ENCODE measurements around the gene SENP5. TPM values are rescaled to one million over a fixed set of nuclear protein-coding genes. Genes with fewer than 3 reads are reported as not detected.
"Not testable (repeated sequence)": the region's sequence is repeated elsewhere in the genome, so short reads cannot be mapped to it uniquely, and the experiment has no call there.

The SENP5 gene
- polyA plus RNA-seq, 3 donors: 6.7 to 10.4 (median 8.4) TPM

DNA sequence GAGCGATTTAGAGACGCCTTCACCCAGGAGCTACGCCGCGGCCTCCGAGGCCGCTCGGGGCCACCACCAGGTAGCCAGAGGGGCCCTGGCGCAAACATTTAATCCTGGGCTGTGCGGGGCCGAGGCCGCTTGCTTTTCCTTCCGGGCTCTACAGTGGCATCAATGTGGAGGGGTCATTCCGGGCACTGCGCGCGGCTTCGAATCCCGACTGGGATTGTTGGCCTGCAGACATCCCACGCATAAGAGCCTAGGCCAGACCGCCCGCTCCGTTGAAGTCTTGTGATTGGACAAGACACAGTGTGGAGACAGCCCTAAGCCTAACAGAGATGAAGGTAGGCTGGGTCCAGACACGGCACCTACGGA, 75.2 kb downstream of the SENP5 start:
- Histone ChIP-seq H3K27ac (ENCODE audit: low read depth in 1 of 2, low read length in 2 of 2) (peak overlapping the region; percentile 90 to 95), H3K4me2 (replicated peaks; ENCODE audit: extremely low read depth, low read length, poor library complexity, severe bottlenecking) (peak overlapping the region; percentile 82), H3K79me2 (ENCODE audit: insufficient read depth, low read length) (peaks cover 46% of the 10 kb centered on the region), H3K9me3 (replicated peaks in 1 of 2; ENCODE audit: control insufficient read depth in 1 of 2, insufficient read depth in 1 of 2, low read length in 2 of 2) (no peaks in the 10 kb centered on the region), H3K9ac (ENCODE audit: insufficient read depth, low read length, poor library complexity, severe bottlenecking) (peak overlapping the region; percentile 95), H4K20me1 (ENCODE audit: insufficient read depth, low read length) (peaks cover 11% of the 10 kb centered on the region), H3K27me3 (ENCODE audit: control insufficient read depth in 2 of 2, insufficient read depth in 2 of 2, low read length in 2 of 2) (no peaks in the 10 kb centered on the region), H3K4me3 (replicated peaks in 1 of 3; ENCODE audit: low read depth in 2 of 3, low read length in 3 of 3) (peak overlapping the region; percentile 61 to 87 (median 70)), H3K36me3 (replicated peaks in 1 of 2; ENCODE audit: control insufficient read depth in 1 of 2, insufficient read depth in 2 of 2, low read length in 2 of 2) (peaks cover 15 to 20% of the 10 kb centered on the region in 2 donors), H3K4me1 (ENCODE audit: control insufficient read depth in 1 of 2, insufficient read depth in 2 of 2, low read length in 2 of 2) (peaks cover 21 to 25% of the 10 kb centered on the region in 2 donors), H2AFZ (ENCODE audit: insufficient read depth, low read depth, low read length, poor library complexity, severe bottlenecking) (peak overlapping the region; percentile 84)
- Mint-ChIP-seq H3K36me3 (peaks cover 16 to 30% of the 10 kb centered on the region in 2 donors), H3K4me3 (peak overlapping the region; percentile 96 to 98), H3K27ac (peak overlapping the region in 6 of 7 donors; percentile 79 to 99 (median 89)), H3K9me3 (peaks cover 0 to 2% (median 0%) of the 10 kb centered on the region in 7 donors), H3K27me3 (ENCODE audit: low read depth in 3 of 3) (no peaks in the 10 kb centered on the region), H3K4me1 (peaks cover 26% of the 10 kb centered on the region)
- peak in 2 of 3 donors; percentile 2 to 19 for DNase-seq
- intact Hi-C loops (cut with micrococcal nuclease): loop anchor here (5.0 kb wide), 2 partner anchors 76 to 376 kb away; partner anchors contain the start of genes SENP5 (in 2 of the 2), FBXO45 (in 1 of the 2) and WDR53 (in 1 of the 2)
- TF ChIP-seq, protein P1, sequence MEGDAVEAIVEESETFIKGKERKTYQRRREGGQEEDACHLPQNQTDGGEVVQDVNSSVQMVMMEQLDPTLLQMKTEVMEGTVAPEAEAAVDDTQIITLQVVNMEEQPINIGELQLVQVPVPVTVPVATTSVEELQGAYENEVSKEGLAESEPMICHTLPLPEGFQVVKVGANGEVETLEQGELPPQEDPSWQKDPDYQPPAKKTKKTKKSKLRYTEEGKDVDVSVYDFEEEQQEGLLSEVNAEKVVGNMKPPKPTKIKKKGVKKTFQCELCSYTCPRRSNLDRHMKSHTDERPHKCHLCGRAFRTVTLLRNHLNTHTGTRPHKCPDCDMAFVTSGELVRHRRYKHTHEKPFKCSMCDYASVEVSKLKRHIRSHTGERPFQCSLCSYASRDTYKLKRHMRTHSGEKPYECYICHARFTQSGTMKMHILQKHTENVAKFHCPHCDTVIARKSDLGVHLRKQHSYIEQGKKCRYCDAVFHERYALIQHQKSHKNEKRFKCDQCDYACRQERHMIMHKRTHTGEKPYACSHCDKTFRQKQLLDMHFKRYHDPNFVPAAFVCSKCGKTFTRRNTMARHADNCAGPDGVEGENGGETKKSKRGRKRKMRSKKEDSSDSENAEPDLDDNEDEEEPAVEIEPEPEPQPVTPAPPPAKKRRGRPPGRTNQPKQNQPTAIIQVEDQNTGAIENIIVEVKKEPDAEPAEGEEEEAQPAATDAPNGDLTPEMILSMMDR (IDR thresholded peaks at IDR 0.05): no peak
- WGBS (ENCODE audit: insufficient coverage): under 1% methylated on average over 23 of the region's 25 CpGs

DNA sequence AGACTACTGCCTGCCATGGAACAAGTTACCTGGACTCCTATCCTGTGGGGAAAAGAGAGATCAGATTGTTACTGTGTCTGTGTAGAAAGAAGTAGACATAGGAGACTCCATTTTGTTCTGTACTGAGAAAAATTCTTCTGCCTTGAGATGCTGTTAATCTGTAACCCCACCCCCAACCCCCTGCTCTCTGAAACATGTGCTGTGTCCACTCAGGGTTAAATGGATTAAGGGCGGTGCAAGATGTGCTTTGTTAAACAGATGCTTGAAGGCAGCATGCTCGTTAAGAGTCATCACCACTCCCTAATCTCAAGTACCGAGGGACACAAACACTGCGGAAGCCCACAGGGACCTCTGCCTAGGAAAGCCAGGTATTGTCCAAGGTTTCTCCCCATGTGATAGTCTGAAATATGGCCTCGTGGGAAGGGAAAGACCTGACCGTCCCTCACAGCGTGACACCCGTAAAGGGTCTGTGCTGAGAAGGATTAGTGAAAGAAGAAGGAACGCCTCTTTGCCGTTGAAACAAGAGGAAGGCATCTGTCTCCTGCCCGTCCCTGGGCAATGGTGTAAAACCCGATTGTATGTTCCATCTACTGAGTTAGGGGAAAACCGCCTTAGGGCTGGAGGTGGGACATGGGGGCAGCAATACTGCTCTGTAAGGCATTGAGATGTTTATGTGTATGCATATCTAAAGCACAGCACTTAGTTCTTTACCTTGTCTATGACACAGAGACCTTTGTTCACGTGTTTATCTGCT, 76.5 kb downstream of the SENP5 start:
- Histone ChIP-seq H3K4me1 (ENCODE audit: control insufficient read depth in 1 of 2, insufficient read depth in 2 of 2, low read length in 2 of 2) (peaks cover 21 to 25% of the 10 kb centered on the region in 2 donors), H3K79me2 (ENCODE audit: insufficient read depth, low read length) (peaks cover 41% of the 10 kb centered on the region)
- H3K9ac ChIP-seq (ENCODE audit: insufficient read depth, low read length, poor library complexity, severe bottlenecking); H2AFZ ChIP-seq (ENCODE audit: insufficient read depth, low read depth, low read length, poor library complexity, severe bottlenecking); H3K27me3 Mint-ChIP-seq (ENCODE audit: low read depth in 3 of 3); H3K36me3 ChIP-seq (replicated peaks in 1 of 2; ENCODE audit: control insufficient read depth in 1 of 2, insufficient read depth in 2 of 2, low read length in 2 of 2); H3K4me2 ChIP-seq (replicated peaks; ENCODE audit: extremely low read depth, low read length, poor library complexity, severe bottlenecking); H3K9me3 Mint-ChIP-seq; H3K9me3 ChIP-seq (replicated peaks in 1 of 2; ENCODE audit: control insufficient read depth in 1 of 2, insufficient read depth in 1 of 2, low read length in 2 of 2); H4K20me1 ChIP-seq (ENCODE audit: insufficient read depth, low read length); H3K4me3 ChIP-seq (replicated peaks in 1 of 3; ENCODE audit: low read depth in 2 of 3, low read length in 3 of 3); H3K27me3 ChIP-seq (ENCODE audit: control insufficient read depth in 2 of 2, insufficient read depth in 2 of 2, low read length in 2 of 2); H3K4me3 Mint-ChIP-seq; DNase-seq; H3K27ac ChIP-seq (ENCODE audit: low read depth in 1 of 2, low read length in 2 of 2): not testable (repeated sequence)
- H3K36me3 Mint-ChIP-seq: peaks cover 4 to 18% of the 10 kb centered on the region in 2 donors
- H3K27ac Mint-ChIP-seq: peak overlapping the region in 3 of 7 donors; percentile 59 to 93 (median 88)
- 89% methylated on average over 9 of the region's 14 CpGs for WGBS (ENCODE audit: insufficient coverage)
- H3K4me1 Mint-ChIP-seq: peaks cover 26% of the 10 kb centered on the region
- intact Hi-C loops (cut with micrococcal nuclease): loop anchor here (5.0 kb wide), 2 partner anchors 77 to 377 kb away; partner anchors contain the start of genes SENP5 (in 2 of the 2), FBXO45 (in 1 of the 2) and WDR53 (in 1 of the 2)

Data from CD14-positive monocyte (primary cell).